Sigmoid colon (tissue), 7 donors: ENCODE results near the gene MERTK. TPM values are rescaled to one million over a fixed set of nuclear protein-coding genes. Genes with fewer than 3 reads are reported as not detected.
A peak's percentile ranks its signal among the peaks of the same experiment; 100 is the strongest.

Experiments
- DNase-seq: peaks from one replicate; pipeline ENCODE4 v3.0.0-alpha.2; 2019
- H3K27ac ChIP-seq, 4 donors: fragments of 200-600 bp; sonication (generic); one replicate each; pipeline ENCODE4 v1.5.1; 2016 to 2019; ENCODE audit warnings: mild to moderate bottlenecking in 1 of 4
- H3K27me3 ChIP-seq, 3 donors: fragments of 200-600 bp; sonication (generic); one replicate each; pipeline ENCODE4 v1.5.1; 2019; ENCODE audit warnings: mild to moderate bottlenecking in 1 of 3
- H3K36me3 ChIP-seq, 4 donors: fragments of 200-600 bp; sonication (generic); one replicate each; pipeline ENCODE4 v1.5.1; 2016 to 2019
- H3K4me1 ChIP-seq, 4 donors: fragments of 200-600 bp; sonication (generic); one replicate each; pipeline ENCODE4 v1.5.1; 2017 to 2019
- H3K4me3 ChIP-seq, 4 donors: fragments of 200-600 bp; sonication (generic); one replicate each; pipeline ENCODE4 v1.5.1; 2017 to 2019; ENCODE audit warnings: mild to moderate bottlenecking in 2 of 4, moderate library complexity in 1 of 4
- H3K9me3 ChIP-seq, 4 donors: fragments of 200-600 bp in 3 of 4; sonication (generic) in 3 of 4; one replicate each; pipeline versions ENCODE4 v1.5.1 to v1.6.1; 2013 to 2019
- CTCF ChIP-seq, 4 experiments: fragments of 450-650 bp in 3 of 4; fragments of 200-600 bp in 1 of 4; IDR thresholded peaks; one replicate each; pipeline ENCODE4 v1.5.1; 2016 to 2019; ENCODE audit warnings: antibody characterized with exemption in 4 of 4, mild to moderate bottlenecking in 3 of 4, moderate library complexity in 2 of 4
- EP300 ChIP-seq, 4 donors: sonication (generic); formaldehyde crosslinking; IDR thresholded peaks; one replicate each; pipeline ENCODE4 v1.6.1; 2017; ENCODE audit warnings: antibody characterized with exemption in 4 of 4
- POLR2A ChIP-seq, 2 donors: fragments of 450-650 bp; IDR thresholded peaks; one replicate each; pipeline ENCODE4 v1.6.1; 2016; ENCODE audit warnings: antibody characterized with exemption in 2 of 2, mild to moderate bottlenecking in 2 of 2, moderate library complexity in 2 of 2
- POLR2AphosphoS5 ChIP-seq, 4 donors: sonication (generic); formaldehyde crosslinking; IDR thresholded peaks; one replicate each; pipeline ENCODE4 v1.6.1; 2017; ENCODE audit warnings: antibody characterized with exemption in 4 of 4
- WGBS, 2 donors: extraction: QIAGEN DNeasy Blood & Tissue Kit; methylation state at CpG; one replicate each; pipeline ENCODE4 v1.1.7; 2013; 5-methylcytosine and 5-hydroxymethylcytosine counted together
- intact Hi-C: fragments of 100-400 bp; cut with DNase I; formaldehyde crosslinking; loops from one replicate; pipeline ENCODE4 v1.15.1; 2023
- polyA plus RNA-seq, 3 donors: library from polyadenylated mRNA; stranded (reverse); fragments of 200-250 nt; gene quantifications; one replicate each; pipeline ENCODE4 v1.2.3, GENCODE V29; 2013
- total RNA-seq, 4 donors: library from RNA; depleted of rRNA; stranded (reverse); fragments of >200 nt; gene quantifications; one replicate each; pipeline ENCODE4 v1.1.0, GENCODE V29; 2016
- donor health status: healthy with polysubstance abuse.
- donor health status: Bipolar disorder and iron deficiency.
- donor health status: healthy.

MERTK gene
- total and polyA plus RNA-seq, 7 donors, result 2.4 to 31.6 (median 14.4) TPM

GRCh38 chr2:112050316-112050715 is 151.9 kb downstream of the MERTK start:
- intact Hi-C loops, result loop anchor here (10.0 kb wide), 1 partner anchor 926 kb away; the partner anchor contains the start of gene BCL2L11
- TF ChIP-seq CTCF (IDR thresholded peaks at IDR 0.05), result no peak
- no peak for TF ChIP-seq POLR2A (IDR thresholded peaks at IDR 0.05)
- TF ChIP-seq EP300 (IDR thresholded peaks at IDR 0.05), result no peak
- no peak for TF ChIP-seq POLR2AphosphoS5 (IDR thresholded peaks at IDR 0.05)

GRCh38 chr2:112053917-112054846 is 155.8 kb downstream of the MERTK start:
- Histone ChIP-seq H3K36me3 (no peaks in the 10 kb centered on the region), H3K4me1 (peaks cover 0 to 35% (median 25%) of the 10 kb centered on the region in 4 donors), H3K4me3 (peak overlapping the region; percentile 48 to 72 (median 53)), H3K9me3 (no peaks in the 10 kb centered on the region), H3K27ac (peak overlapping the region; percentile 89 to 93 (median 92)), H3K27me3 (no peaks in the 10 kb centered on the region)
- peak; percentile 99 for DNase-seq
- intact Hi-C loops, result loop anchor here (2.0 to 10.0 kb wide), 3 partner anchors 155 to 929 kb away; partner anchors contain the start of genes BCL2L11, MERTK and ZC3H6
- 1 to 2% methylated on average over 62 of the region's 62 CpGs for WGBS, 2 donors
- no peak for TF ChIP-seq EP300 (IDR thresholded peaks at IDR 0.05)
- no peak for TF ChIP-seq CTCF (IDR thresholded peaks at IDR 0.05)
- no peak for TF ChIP-seq POLR2A (IDR thresholded peaks at IDR 0.05)
- peak in 3 of 4 donors; percentile 34 to 74 (median 37) for TF ChIP-seq POLR2AphosphoS5 (IDR thresholded peaks at IDR 0.05)

More at GRCh38 chr2:112050316-112050715, 151.9 kb downstream of the MERTK start:
- Histone ChIP-seq H3K4me1 (peaks cover 0 to 22% (median 9%) of the 10 kb centered on the region in 4 donors), H3K36me3 (no peaks in the 10 kb centered on the region), H3K27me3 (no peaks in the 10 kb centered on the region), H3K9me3 (peaks cover 0 to 1% (median under 1%) of the 10 kb centered on the region in 4 donors), H3K27ac (no peak overlapping the region), H3K4me3 (no peak overlapping the region)
- 25 to 76% methylated on average over 1 of the region's 1 CpG for WGBS, 2 donors
- DNase-seq, result no peak

- Histone ChIP-seq H3K4me3 (peak within 1 kb of the TSS; percentile 66 to 95 (median 76)), H3K36me3 (peaks cover 0 to 4% (median 0%) of the 10 kb centered on the region in 4 donors), H3K9me3 (no peaks in the 10 kb centered on the region), H3K27ac (peak within 1 kb of the TSS; percentile 92 to 99 (median 96)), H3K4me1 (peaks cover 0 to 28% (median 25%) of the 10 kb centered on the region in 4 donors), H3K27me3 (no peaks in the 10 kb centered on the region)
- 0 to 1% methylated on average over 89 to 90 of the region's 90 CpGs for WGBS, 2 donors
- intact Hi-C loops, result loop anchor here (2.0 to 10.0 kb wide), 5 partner anchors 197 to 930 kb away; partner anchors contain the start of genes BCL2L11, CHCHD5, TTL and ZC3H6
- TF ChIP-seq POLR2AphosphoS5 (IDR thresholded peaks at IDR 0.05) (peak; percentile 85 to 97 (median 90)), POLR2A (IDR thresholded peaks at IDR 0.05) (peak; percentile 45 to 74), CTCF (IDR thresholded peaks at IDR 0.05) (no peak), EP300 (IDR thresholded peaks at IDR 0.05) (peak in 1 of 4 donors; percentile 14)
- DNase-seq, result peak; percentile 100
Measured at GRCh38 chr2:112054847-112055729, 156.7 kb downstream of the MERTK start, which contains the start of gene TMEM87B. TMEM87B (plus strand) TSS chr2:112055269; CDS start chr2:112055592, 323 bp downstream.
